Stimulated activated CD4-positive, alpha-beta T cell treated with anti-CD3 and anti-CD28 coated beads, TNF-alpha, amount 100 ng/mL, for 24 hours (primary cell): ENCODE results near the gene CCDC152.

Experiments
- DNase-seq, 3 experiments: peaks; one replicate each; pipeline ENCODE4 v3.0.0-alpha.2; 2020; ENCODE audit warnings: low read depth in 3 of 3

CCDC152 gene

DNA sequence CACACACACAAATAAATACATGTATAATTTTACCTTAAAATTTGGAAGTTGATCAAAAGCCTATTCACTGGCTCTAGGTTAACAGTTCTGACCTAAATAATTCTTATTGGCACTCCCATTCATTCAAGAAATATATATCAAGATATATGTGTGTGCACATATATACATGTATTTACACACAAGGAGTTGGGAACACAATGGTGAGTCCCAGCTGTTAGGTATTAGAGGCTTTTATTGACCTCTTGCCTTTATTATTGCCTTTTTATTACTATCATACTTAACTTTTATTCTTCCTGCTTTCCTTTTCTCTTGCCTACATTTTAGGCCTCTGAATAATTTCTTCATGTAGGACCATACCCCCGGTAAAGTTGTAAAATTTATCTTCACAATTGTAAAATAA lies 25.0 kb downstream of the CCDC152 start:
- no peak for DNase-seq

GRCh38 chr5:42784132-42784531 lies 27.5 kb downstream of the CCDC152 start:
- DNase-seq: no peak

GRCh38 chr5:42785756-42786155 lies 29.1 kb downstream of the CCDC152 start:
- no peak for DNase-seq

GRCh38 chr5:42787073-42787472 lies 30.5 kb downstream of the CCDC152 start:
- DNase-seq: no peak

GRCh38 chr5:42787845-42788244 lies 31.2 kb downstream of the CCDC152 start:
- no peak for DNase-seq

DNA sequence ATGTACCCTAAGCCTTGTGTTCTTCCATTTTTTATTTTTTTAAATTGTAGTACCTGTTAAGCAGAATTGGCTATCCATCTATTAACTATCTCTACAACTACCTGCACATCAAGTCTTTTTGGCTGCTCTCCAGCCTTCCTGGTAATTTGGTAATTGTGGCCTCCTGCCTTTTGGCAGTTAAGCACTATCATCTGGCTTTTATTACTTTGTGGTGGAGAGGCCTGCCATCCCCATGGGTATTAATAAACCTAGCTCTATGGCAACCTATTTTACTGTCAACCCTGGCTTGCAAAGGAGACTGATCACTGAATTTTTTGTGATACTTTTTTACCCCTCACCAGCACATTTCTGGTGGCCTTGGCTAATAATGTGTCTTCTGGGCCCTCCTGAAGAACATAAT lies 34.5 kb downstream of the CCDC152 start:
- DNase-seq: no peak

GRCh38 chr5:42798284-42799240 lies 41.9 kb downstream of the CCDC152 start:
- no peak for DNase-seq

GRCh38 chr5:42799241-42799608 lies 42.6 kb downstream of the CCDC152 start:
- DNase-seq: no peak

DNA sequence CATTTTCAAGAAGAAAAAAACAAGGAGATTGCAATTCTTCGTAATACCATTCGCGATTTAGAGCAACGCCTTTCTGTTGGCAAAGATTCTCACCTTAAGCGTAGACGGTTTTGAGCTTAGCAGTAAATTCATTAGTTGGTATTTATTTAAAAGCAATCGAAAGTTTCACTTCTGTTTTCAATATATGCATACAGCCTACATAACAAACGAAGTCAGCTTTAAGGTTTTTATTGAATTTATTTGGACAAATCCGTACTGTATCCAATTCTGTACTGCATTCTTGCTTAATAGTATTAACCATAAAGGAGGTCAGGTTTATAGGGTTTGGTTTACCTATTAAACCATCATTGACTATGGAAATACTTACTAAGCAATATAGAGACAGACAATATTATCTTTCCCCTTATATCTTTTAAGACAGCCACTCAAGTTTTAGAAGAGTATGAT lies 43.1 kb downstream of the CCDC152 start:
- DNase-seq: no peak

GRCh38 chr5:42800748-42801330 lies 44.2 kb downstream of the CCDC152 start:
- no peak for DNase-seq

- no peak for DNase-seq
These were observed 45.0 kb downstream of the CCDC152 start for GRCh38 chr5:42801516-42802166.

GRCh38 chr5:42804717-42805339 lies 48.2 kb downstream of the CCDC152 start:
- no peak for DNase-seq

DNA sequence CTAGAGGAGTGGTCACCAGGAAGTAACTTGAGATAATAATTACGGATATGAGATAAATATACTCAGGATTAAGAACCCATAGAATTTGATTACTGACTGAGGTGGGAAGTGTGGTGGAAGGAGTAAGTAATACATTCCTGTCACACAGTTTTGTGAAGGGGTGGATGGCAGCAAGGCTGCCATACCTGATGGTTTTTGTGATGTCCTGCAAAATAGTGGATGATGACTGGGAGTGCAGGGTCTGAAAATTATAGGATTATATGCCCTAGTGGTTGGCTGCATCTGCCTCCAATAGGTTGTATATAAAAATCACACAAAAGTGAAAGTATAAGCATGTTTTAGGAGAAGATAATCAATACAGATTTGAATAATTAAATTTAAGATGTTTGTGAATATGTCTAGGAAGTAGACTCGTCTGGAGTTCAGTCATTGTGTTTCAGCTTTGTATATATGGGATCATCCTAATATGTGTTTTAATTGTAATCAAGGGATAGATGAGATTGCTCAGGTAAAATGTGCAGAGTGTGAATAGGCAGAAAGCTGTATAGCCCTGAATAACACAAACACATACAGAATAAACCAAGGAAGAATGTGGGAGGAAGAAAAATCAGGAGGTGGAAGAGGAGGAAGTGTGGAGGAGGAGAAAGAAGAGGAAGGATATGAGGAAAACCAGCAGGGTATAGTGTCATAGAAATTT lies 49.5 kb downstream of the CCDC152 start:
- DNase-seq: no peak

DNA sequence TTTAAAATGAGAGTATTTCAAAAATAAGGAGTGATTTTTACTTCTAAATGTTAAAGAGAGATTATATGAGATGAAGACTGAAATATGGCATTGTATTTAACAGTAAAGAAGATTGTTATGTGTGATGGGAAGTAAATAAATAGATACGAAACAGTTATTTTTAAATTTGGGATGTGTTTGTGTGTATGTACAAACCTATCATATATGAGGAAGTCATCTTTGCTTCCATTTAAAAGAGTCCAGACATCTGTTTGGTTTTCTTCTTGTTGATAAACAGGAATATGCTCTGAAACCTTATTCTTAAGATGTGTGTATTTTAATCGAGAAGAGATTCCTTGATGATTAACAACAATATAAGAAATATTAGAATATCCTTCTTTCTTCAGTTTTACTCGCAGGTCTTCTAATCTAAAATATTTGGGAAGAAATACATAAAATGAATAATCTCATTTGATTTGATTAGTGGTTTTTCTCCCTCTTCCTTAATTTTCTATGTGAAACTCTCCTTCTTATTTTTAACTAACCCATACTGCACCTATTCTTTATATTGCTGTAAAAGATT lies 50.2 kb downstream of the CCDC152 start:
- DNase-seq: no peak

DNA sequence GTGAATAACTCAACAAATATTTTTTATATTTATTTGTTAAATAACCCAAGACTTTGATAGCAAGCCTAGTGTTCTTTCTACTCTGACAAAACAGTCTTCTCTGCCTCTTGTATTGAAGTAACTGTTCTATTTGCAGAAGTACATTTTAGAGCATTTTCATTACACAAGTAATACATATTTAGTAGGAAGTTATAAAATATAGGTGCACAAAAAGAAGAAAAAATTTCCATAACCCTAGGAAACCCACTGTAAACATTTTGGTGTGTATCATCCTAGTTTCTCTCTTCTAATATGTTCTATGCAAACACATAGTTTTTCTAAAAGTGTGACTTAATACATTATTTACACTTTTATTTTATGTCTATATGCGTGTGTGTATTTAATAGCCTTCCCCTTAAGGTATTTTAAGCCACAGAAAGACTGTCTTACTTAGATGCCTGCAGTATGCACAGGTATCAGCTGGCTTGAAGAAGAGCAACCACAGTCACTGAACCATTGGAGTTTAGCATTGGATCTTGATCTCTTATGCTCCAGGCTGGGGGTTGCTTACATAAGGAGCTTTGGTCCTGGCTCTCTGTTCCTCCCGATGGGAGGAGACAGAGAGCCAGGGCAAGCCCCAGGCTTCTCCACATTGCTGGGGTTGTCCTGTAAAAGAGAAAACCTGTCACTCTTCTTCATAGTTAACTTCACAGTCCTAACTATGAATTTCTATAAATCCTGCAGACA lies 51.3 kb downstream of the CCDC152 start:
- no peak for DNase-seq

DNA sequence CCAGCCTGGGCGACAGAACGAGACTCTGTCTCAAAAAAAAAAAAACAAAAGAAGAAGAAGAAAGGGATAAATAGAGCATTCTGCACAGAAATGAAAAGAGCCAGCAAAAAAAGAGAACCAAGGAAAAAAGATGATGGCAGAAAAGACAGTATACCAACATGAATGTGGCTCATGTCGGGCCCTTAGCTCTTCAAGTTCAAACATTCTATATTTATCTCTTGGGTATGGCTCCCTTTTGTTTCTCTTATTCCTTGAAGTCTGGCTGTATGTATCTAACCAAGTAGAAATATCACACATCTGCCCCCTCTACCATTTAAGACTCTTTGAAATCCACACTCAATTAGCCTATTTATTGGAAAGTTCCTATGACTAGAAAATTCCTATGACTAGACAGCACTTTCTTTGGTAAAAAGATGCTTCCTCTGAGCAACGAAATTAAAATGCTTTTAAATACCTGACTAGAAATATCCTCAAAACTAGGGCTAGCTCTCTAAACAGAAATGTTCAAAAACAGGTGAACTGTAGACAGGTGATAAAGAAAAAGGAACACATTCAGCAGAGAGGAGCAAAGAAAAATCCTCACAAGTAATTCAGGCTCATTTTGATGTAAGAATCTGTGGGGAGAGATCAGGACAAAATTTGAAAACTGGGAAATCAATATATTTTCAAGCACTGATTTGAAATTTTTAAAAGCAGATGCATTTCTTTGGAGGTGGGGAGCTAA lies 52.4 kb downstream of the CCDC152 start:
- DNase-seq: no peak

DNA sequence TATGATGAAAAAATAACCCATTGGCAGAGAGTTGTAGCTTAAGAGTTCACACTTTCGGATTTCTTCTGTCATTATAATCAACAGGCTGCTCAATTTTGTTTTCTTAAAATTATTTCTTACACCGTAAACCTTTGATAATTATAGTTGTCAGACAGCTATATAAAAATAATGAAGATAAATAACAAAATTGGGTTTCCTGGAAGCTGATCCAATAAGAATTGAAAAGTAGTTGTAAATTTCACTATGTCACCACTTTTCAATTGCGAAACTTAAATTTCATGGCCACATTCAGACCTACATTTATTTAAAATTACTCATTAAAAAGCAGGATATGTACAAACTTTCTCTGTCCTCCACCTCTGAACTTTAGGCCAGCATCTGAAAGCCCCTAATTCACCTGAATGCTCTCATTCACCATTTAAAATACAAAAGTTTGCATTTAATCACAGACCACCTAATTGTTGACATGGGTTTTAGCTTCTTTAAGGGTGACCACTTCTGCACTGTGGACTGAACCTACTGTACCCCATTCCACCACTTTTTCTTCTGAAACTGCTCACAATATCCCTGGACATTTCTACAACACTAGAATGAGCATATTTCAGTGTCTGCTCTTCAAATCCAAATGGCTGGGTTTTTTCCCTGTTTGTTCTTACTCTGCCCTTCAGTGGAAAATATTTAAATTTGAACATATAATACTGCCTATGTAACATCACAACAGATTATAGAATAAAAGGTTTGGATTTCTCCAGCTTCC lies 54.4 kb downstream of the CCDC152 start:
- DNase-seq: no peak

GRCh38 chr5:42811591-42812446 lies 55.2 kb downstream of the CCDC152 start, which contains the start of gene SELENOP:
Gene SELENOP (minus strand): TSS chr5:42811892. CDS start chr5:42808353, 3,539 bp downstream.
- DNase-seq: no peak
